HG02884 (cell line): ENCODE measurements around the gene PROSER2.

Source experiments
- ATAC-seq: cut with Tn5 transposase; IDR thresholded peaks from one replicate; pipeline ENCODE4 v1.9.1; 2021; ENCODE audit warnings: mild to moderate bottlenecking, moderate library complexity; ENCODE audit not compliant: unreplicated experiment

Gene PROSER2

DNA sequence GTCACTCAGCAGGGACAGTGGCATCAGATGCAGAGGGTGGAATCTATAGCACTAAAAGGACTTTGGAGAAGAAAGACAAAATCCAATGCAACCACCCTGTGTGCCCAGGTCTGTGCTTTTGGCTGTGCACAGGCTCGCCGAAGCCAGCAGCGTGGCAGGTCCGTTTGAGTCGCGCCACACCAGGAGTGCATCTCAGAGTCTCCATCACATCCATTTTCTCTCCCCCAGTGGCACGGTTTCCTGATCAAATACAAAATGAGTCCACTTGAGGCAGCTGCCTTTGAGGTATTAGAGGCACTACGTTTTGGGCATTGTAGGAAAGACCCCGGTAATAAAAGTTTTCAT is 23.4 kb upstream of the PROSER2 start:
- no peak for ATAC-seq

DNA sequence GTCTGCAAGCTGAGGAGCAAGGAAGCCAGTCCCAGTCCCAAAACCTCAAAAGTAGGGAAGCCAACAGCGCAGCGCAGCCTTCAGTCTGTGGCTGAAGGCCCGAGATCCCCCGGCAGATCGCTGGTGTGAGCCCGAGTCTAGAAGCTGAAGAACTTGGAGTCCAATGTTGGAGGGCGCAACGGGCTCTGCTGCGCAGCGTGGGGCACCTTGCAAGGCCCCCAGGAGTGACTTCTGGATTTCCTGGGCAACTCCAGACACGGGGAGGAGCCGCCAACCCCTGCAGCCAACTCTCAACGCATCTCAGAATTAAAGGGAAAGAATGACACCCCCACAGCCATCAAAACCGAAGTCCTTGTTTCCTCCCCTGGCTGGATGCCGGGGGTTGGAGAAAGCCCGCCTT is 18.8 kb upstream of the PROSER2 start:
- no peak for ATAC-seq

DNA sequence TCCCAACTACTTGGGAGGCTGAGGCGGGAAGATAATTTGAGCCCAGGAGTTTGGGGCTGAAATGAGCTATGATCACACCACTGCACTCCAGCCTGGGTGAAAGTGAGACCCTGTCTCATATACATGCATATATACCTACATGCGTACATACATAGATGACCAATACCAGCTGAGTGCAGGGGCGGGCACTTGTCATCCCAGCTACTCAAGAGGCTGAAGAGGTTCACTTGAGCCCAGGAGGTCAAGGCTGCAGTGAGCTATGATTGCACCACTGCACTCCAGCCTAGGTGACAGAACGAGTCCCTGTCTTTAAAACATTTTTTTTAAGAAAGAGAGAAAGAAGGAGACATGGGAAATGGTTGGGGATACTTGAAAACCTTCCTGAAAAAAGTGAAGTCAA is 17.4 kb upstream of the PROSER2 start:
- no peak for ATAC-seq

DNA sequence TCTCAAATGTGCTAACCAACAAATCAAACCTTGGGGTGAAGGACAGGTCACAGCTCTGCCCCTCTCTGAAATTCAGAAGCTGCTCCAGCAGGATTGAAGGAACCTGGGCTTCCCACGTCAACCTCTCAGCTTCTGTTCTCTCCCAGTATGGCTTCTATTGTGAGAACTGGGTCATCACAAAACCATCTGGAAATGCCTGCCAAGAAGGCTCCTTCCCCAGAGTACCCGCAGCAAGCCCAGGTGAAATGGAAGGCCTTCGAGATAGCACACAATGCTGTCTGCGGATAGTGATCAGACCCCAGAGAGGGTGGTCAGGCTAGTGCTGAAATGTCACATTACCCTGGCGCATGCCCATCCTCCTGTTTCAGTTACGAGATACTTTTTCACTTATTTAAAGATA is 16.4 kb upstream of the PROSER2 start:
- no peak for ATAC-seq

DNA sequence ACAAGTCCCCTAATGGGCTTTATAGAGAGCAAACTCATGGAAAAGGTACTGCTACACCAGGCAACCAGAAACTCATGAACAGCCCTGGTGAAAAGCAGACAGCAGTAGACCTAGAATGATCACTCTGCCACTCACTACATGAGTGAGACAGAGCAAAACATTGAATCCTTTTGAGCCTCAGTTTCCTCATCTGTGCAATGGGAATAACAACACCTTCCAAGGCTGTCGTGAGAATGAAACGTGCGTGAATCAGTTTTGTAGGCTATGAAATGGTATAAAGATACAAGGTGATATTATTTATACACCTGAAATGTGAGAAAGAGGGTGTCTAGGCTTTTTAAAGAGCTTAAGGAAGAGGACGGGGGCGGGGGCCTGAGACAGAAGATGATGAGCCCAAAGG is 14.3 kb upstream of the PROSER2 start:
- no peak for ATAC-seq

DNA sequence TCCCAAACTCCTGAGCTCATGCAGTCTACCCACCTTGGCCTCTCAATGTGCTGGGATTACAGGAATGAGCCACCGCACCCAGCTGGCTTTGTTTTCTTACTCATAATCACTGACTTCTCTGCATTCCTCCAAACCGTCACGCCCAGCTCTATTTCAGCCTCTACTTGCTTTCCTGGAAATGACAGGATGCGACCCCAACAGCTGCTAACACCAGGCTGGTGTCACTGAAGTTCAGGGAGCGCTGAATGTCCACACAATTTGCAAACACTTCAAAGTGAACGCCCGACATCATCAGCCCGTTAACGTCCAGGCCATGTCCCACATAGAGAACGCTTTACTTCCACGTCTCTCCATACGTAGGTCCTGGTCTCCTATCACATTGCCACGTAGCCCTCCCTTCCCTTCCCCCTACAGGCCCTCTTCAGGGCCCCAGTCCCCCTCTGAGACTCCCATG is 12.8 kb upstream of the PROSER2 start:
- no peak for ATAC-seq

DNA sequence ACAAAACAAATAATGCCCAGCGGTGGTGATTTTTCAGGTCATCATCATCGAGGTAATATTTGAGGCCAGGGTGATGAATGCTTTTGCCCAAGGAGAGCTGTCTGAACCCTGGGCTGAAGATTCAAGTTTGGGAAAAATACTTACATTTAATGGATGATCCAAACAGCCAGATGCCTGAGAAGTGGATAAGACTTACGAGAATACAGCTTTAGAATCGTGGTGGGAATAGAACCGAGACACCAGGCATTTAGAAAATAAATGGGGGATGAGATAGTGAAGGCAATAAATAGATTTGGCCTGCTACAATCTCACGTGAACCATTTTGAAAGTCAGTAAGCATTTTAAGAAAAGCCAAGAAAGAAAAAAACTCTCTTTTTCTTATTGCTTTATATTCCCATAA is 12.2 kb upstream of the PROSER2 start:
- no peak for ATAC-seq

DNA sequence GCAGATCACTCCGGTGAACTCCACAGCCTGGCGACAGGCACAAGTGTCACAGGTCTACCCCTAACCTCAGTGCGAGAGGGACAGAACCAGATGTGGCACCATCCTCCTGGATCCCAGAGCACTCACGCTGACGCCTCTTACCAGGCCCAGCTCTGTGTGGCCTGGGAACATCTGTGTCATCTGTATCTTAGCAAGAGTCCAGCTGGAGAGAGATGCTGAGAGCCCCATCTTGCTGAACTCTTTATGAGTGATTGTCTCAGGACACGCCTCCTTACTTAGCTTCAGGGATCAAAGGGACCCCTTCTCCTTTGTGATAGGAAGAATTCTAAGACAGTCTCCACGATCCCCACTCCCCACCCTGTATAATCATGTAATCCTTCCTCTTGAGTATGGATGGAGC is 10.0 kb upstream of the PROSER2 start:
- no peak for ATAC-seq

DNA sequence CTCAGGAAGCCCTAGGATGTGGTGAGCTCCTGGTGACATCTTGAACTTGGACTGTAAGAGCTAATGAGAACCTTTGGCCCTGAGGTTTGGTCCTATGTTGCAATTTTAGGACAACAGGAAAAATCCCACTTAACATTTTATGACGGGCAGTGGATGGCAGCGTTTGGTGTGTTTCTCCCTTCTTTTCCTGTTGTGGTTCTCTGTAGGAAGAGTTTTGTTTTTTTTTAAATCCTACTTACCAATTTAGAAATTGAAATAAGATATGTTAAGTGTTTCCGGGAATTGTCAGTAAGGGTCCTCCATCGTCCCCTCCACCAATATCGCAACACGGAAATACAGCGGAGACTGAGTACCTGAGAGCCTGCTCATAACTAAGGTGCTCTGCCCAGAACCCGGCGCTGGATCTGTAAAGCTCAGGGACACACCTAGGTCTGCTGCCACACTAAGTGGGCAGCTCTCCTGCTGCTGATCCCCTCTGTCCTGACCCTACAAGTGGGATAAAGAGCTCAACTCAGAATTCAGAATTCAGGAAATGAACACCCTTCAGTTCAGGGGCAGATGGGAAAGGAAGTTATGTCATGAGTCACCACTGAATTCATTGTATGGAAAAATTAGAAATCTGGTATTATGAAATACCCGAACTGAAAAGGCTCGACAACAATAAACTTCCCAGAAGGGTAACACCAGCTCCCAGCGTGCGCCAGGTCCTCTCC is 9.1 kb upstream of the PROSER2 start:
- no peak for ATAC-seq

DNA sequence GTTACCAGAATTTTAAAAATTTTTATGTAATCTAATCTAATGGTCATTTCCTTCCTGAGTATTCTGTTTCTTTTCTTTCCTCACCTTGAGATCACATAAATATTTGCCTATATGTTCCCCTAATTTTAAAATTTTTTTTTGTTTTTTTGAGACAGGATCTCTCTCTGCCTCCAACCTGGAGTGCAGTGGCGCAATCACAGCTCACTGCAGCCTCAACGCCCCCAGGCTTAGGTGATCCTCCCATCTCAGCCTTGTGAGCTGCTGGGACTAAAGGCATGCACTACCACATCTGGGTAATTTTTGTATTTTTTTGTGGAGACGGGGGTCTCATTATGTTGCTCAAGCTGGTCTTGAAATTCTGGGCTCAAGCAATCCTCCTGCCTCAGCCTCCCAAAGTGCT is 4.1 kb upstream of the PROSER2 start:
- ATAC-seq: no peak

GRCh38 chr10:11822026-11822756 is 965 bp upstream of the PROSER2 start:
- ATAC-seq: no peak

GRCh38 chr10:11822809-11823121 is 391 bp upstream of the PROSER2 start:
- ATAC-seq: no peak

GRCh38 chr10:11823989-11824346 is 812 bp downstream of the PROSER2 start:
- ATAC-seq: no peak

DNA sequence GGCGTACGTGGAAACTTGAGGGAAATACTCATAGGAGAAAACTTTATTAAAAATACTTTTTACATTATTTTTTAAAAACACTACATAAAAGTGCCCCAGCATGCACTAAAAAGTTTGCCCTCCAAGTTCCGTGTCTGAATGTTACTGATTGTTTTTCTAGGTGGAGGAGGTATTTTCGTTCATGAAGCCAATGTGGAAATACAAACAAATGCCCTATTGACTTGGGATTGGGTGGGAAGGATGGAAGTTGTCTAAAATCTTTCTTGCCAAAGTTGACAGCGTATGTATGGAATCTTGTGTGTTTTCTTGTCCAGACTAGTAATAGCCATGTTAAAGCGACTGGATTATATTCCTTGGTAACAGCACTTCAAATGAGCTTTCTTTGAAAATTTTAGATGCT is 1.2 kb downstream of the PROSER2 start:
- ATAC-seq: no peak

- no peak for ATAC-seq
These were observed 1.7 kb downstream of the PROSER2 start for GRCh38 chr10:11824825-11825224.

- no peak for ATAC-seq
These were observed 2.7 kb downstream of the PROSER2 start for GRCh38 chr10:11825796-11826414.

- ATAC-seq: no peak
These were observed 3.9 kb downstream of the PROSER2 start for GRCh38 chr10:11827006-11827405.

GRCh38 chr10:11827414-11827813 is 4.3 kb downstream of the PROSER2 start:
- no peak for ATAC-seq

GRCh38 chr10:11828682-11829284 is 5.6 kb downstream of the PROSER2 start:
- ATAC-seq: no peak

- ATAC-seq: no peak
These were observed 7.8 kb downstream of the PROSER2 start for GRCh38 chr10:11830836-11831519.

GRCh38 chr10:11831520-11831951 is 8.4 kb downstream of the PROSER2 start:
- ATAC-seq: no peak
